ENCODE data around the gene HOXC9.
A peak's percentile ranks its signal among the peaks of the same experiment; 100 is the strongest.

HOXC9 gene

DNA sequence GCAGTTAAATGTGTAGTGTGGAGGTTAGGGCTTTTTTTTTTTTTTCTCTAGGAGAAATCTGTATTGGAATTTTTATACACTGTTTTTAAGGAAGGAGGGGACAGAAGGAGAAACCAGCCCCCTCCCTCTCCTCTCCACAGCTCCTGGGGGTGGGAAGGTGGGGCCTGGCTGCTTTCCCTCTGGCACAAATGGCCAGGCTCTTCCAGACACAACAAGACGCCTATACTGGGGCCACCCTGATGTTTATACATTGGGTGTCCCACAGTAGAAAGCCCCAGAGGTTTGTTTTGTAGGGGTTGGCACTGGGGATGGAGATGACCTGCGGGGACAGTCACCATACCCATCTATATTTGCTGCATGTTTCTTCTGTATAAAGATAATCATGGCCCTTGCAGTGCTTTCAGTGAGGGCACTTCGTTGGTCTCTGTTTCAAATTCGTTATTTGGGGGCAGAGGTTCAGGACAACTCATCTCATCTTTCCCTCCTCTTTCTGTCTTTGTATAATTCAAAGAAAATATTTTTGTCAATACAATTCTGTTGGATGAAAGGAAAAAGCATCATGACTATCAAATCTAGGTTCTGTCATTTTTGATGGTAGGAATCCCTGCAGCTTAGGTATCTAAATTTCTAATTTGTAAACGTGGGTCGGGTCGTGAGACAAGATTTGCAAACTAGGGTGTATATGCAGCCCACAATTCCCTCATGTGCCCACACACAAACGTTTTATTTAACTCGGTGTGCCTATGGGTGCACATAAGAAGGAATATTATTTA lies 23.0 kb upstream of the HOXC9 start:
- DNase-seq, result no peak

DNA sequence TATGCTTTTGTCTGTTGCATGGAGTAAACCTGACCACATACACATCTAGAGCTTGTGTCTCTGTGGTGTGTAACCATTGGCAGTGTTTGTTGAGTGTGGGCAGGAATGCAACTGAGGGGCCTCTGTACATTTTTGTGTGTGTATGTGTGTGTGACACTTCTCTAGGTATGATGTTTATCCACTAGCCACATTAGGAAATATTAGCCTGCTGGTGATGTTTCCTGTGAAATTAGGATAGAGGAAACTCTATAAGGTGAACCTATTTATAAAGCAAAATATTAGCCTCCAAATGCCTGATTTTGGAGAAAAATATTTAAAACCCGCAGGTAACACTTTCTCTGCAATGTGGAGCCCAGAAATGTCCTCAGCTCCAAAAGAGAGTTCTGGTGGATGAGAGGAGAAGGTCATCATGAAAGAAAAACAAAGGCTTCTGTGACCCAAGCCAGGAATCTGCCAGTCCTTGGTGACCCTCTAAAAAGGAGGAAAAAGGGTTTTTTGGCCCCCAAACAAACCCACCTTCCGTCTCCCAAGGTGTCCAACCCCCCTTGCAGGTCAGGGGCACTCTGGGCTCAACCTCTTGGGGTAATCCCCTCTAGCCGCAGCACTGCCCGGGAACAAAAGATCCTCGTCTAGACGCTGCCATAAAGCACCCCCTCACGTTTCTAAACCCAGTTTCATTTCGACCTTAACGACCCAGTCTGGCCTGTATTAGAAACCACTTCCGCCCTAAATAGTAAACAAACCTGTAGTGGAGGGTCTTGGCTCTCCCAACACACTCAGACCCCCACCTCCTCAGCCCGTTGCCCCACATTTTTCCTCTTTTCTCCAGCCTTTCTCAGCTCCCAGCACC lies 22.1 kb upstream of the HOXC9 start:
- DNase-seq, result no peak

- no peak for DNase-seq
These were observed 21.2 kb upstream of the HOXC9 start for GRCh38 chr12:53978477-53979356.

- DNase-seq, result no peak
These were observed 19.7 kb upstream of the HOXC9 start for GRCh38 chr12:53980104-53980801.

DNA sequence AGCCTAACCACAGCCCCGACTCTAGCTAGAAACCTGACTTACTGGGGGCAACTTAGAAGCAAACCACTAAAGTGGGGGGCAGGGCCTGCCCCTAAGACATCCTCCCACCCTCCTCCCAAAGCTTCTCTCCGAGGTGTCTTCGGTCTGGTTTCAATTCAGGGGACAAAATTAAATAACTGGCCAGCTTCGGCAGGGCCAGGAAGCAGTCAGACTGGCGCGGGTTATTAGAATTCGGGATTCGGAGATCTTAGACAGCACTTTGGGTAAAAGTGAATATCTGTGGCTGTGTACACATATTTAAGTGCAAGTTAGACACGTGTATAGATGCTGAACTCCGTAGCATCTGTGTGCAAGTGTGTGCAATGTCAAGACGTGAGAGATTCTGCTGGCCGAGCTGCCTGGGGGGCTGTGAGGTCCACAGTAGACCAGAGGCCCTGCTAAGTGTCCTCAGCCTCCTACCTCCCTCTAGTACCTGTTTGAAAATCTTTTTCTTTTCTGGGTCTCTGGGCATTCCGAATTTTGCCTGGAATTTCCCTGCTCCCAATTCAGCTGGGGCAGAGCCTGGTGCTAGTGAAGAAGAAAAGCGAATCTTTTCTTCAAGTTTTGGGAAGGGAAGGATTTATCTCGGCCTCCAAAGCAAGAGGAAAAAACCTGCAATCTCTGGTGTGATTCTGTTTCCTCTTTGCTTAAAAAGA lies 19.0 kb upstream of the HOXC9 start:
- no peak for DNase-seq

DNA sequence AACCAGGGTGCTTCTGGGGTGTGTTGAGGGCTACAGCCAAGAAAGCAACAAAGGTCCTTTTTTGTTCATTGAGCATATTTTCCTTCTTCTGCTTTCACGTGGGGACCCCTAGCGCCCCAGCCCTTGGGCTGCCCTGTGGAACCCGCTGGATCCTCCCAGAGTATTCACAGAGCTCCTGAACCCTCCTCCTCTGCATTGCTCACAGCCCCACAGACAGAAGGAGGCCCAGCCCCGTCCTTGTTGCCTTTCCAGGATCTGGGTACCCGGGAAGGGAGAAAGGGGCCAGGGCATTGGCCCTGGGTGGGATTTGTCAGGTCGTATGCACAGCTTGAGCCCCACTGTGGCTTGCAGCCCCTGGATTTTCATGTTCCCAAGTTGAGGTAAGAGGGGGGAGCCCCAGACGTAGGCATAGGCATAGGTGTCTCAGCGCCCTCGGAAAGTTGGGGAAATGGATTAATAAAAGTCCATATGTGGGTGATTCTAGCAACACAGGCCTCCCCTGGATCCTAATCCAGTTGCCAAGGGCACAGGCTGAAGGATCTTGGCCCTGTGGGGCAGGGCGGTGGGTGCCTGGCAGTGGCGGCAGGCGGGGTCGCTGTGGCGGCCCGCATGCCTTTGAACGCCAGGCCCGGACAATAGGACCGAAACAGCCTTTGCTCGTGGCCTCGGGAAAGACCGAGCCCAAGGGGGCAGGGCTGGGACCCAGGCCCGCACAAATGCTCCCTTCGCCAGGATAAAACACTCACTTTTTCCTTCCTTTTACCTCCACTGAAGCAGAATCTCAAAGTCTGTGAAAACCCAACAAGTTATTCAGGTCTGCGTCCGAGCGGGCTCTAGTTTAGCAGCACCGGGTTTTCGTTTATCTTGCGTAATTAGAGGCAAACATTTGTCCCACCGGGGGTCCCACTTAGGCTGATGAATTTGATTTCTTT lies 18.1 kb upstream of the HOXC9 start:
- no peak for DNase-seq

DNA sequence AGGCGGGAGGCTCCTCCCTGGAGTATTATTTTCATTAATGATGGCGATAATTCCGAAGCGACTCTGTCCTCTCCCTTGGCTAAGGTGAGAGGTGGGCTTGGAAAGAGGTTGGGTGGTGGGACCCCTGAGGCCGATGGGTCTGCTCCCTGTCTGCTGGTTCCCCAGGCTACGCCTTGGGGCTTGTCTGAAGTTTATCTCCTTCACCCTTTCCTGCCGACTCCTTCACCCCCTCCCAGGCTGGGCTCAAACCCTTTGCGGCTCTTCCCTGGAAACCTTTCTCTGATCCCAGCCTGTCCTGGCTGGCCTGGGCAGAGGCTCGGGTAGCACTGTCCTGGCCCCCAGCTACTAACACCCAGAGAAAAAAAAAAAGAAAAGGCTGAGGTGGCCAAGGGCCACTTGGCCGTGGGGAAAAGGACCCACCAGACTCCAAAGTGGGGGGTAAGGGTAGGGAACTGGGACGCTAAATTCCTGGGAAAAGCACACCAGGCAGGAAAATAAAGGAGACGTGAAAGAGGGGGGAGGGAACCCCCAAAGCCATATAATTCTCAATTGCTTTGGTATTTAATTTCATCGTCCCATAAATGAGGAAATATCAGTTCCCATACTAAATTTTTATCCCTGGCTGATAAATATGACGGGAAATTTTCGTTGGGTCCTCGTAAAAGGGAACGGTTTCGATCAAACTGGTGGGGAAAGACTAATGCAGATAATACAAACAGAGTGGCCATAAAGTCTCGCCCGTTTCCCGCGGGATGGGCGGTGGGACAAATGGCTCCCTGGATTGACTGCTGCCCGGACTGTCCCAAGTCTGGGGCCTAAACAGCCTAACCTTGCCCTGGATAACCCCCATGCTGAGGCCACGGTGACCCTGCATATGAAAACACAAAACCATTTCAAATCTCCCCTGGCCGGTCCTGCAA lies 17.1 kb upstream of the HOXC9 start:
- DNase-seq, result no peak

- DNase-seq, result no peak
These were observed 16.4 kb upstream of the HOXC9 start for GRCh38 chr12:53983568-53983949.

GRCh38 chr12:53983950-53984572 lies 15.9 kb upstream of the HOXC9 start:
- DNase-seq, result no peak

DNA sequence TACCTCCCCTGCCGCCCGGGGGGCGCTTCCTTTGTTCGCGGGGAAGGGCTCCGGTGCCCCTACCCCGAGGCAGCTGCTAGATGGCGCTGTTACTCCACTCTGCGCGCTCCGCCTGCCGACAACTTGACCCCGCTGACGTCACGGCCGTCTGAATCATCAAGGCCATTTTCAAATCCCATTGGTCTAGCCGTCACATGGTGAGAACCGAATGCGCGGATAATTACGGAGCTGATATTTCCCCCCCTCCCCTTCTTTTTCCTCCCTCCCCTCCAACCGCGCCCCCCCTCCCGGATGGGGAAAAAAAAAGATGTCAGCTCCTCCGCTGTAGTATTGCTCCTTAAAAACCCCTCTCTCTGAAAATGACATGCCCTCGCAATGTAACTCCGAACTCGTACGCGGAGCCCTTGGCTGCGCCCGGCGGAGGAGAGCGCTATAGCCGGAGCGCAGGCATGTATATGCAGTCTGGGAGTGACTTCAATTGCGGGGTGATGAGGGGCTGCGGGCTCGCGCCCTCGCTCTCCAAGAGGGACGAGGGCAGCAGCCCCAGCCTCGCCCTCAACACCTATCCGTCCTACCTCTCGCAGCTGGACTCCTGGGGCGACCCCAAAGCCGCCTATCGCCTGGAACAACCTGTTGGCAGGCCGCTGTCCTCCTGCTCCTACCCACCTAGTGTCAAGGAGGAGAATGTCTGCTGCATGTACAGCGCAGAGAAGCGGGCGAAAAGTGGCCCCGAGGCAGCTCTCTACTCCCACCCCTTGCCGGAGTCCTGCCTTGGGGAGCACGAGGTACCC lies 14.9 kb upstream of the HOXC9 start, which contains the start of gene HOXC10:
TSS of gene HOXC10 (plus strand) at position 246 of the 791 bp plus-strand sequence. CDS start at position 360, 114 bp downstream.
- DNase-seq, result peak; percentile 88 to 90

- DNase-seq, result no peak
These were observed 14.3 kb upstream of the HOXC9 start for GRCh38 chr12:53985692-53985993.

- no peak for DNase-seq
These were observed 13.8 kb upstream of the HOXC9 start for GRCh38 chr12:53985994-53986685.

- no peak for DNase-seq
These were observed 13.1 kb upstream of the HOXC9 start for GRCh38 chr12:53986686-53987483.

DNA sequence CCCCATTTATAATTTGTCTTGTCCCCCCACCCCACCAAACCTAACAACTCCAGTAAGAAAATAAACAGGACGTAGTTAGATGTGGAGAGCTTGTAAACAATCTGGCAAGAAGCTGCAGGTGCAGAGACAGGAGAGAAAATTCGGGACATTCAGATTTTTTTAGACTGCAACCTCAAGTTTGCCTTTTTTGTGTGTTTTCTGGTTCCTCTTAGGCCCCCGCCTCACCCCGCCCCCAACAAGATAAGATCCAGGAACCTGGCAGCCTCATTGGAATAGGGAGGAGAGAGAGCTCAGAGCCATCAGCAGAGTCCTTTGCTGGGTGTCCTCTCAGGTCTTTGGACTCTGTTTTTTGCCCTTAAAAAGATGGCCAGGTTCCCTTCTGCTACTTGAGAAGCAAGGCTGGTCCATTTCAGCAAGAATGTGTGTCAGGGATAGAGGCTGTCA lies 12.2 kb upstream of the HOXC9 start:
- DNase-seq, result no peak

DNA sequence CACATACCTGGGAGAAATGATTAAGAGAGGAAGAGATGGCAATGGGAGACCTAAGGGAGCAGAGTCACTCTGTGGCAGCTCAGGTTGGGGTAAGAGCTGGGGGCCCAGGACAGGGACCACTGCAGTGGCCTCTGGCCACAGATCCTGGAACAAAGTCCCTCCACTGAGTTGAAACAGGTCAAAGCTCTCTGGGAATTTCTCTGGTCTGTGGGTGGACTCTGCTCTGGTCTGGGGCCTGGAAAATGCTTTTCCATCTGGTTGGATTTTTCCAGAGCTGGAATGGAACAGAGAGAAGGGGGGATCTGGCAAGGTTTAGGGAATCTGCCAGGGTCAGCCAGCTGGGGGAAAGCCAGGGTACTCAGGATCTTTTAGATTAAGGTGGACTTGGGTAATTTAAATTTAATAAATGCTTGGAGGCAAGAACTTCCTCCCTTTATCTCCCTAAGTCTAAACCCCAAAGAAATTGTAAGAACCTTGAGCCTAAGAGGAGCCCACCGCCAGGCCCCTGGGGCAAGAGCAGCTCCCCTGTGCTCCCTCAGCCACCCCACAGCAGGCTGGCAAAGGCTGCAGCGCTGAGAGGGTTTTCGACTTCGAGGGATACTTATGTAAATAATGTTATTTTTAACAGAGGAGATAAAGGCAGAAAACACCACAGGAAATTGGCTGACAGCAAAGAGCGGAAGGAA lies 11.3 kb upstream of the HOXC9 start:
- DNase-seq, result no peak
